DOHH2 (cell line): ENCODE data around the gene PI16.

Experiments used
- H3F3A ChIP-seq: fragments of 200-600 bp; sonication (generic), shearing (Covaris generic); 2 replicates; pipeline ENCODE4 v1.6.0; 2016; ENCODE audit warnings: antibody characterized with exemption, mild to moderate bottlenecking; ENCODE audit not compliant: control insufficient read depth, insufficient read depth
- H3K27ac ChIP-seq: fragments of 200-600 bp; sonication (generic); 2 replicates; pipeline ENCODE4 v1.5.1; 2014; ENCODE audit warnings: low read depth, mild to moderate bottlenecking, low read length, moderate library complexity
- H3K27me3 ChIP-seq: fragments of 200-600 bp; sonication (generic); 2 replicates; pipeline ENCODE4 v1.6.1; 2014; ENCODE audit warnings: mild to moderate bottlenecking, low read length, mixed read lengths; ENCODE audit not compliant: control insufficient read depth
- H3K36me3 ChIP-seq: fragments of 200-600 bp; sonication (generic); 2 replicates; pipeline ENCODE4 v1.6.1; 2014; ENCODE audit warnings: mild to moderate bottlenecking, low read length, moderate library complexity, mixed read lengths; ENCODE audit not compliant: control insufficient read depth
- H3K4me1 ChIP-seq: fragments of 200-600 bp; sonication (generic); 2 replicates; pipeline ENCODE4 v1.6.1; 2014; ENCODE audit warnings: mild to moderate bottlenecking, low read length, mixed read lengths; ENCODE audit not compliant: control insufficient read depth
- H3K4me2 ChIP-seq: fragments of 200-600 bp; sonication (generic); 2 replicates; pipeline ENCODE4 v1.6.0; 2014; ENCODE audit warnings: mild to moderate bottlenecking, low read length, moderate library complexity
- H3K4me3 ChIP-seq: fragments of 200-600 bp; sonication (generic); 2 replicates; pipeline ENCODE4 v1.5.1; 2014; ENCODE audit warnings: mild to moderate bottlenecking, low read length, mixed read lengths
- H3K79me2 ChIP-seq: fragments of 200-600 bp; sonication (generic); 2 replicates; pipeline ENCODE4 v1.6.1; 2014; ENCODE audit warnings: mild to moderate bottlenecking, low read length, mixed read lengths; ENCODE audit not compliant: control insufficient read depth
- H3K9me2 ChIP-seq: fragments of 200-600 bp; sonication (generic); replicated peaks from 2 replicates; pipeline ENCODE4 v1.6.1; 2014; ENCODE audit warnings: mild to moderate bottlenecking, low read length, mixed read lengths; ENCODE audit not compliant: control insufficient read depth
- H3K9me3 ChIP-seq: fragments of 200-600 bp; sonication (generic); 2 replicates; pipeline ENCODE4 v1.6.1; 2014; ENCODE audit warnings: antibody characterized with exemption, low read length, mixed read lengths; ENCODE audit not compliant: control insufficient read depth, insufficient read depth
- H4K20me1 ChIP-seq: fragments of 200-600 bp; sonication (generic); 2 replicates; pipeline ENCODE4 v1.6.0; 2014; ENCODE audit warnings: low read depth, mild to moderate bottlenecking, antibody characterized with exemption, low read length, moderate library complexity; ENCODE audit not compliant: control insufficient read depth, insufficient read depth
- CTCF ChIP-seq: fragments of 200-600 bp; sonication (generic); IDR thresholded peaks from one replicate; pipeline ENCODE4 v1.5.1; 2014; ENCODE audit warnings: antibody characterized with exemption, mild to moderate bottlenecking, low read depth, low read length; ENCODE audit not compliant: poor library complexity, severe bottlenecking
- EZH2phosphoT487 ChIP-seq: fragments of 200-600 bp; sonication (generic); IDR thresholded peaks from 2 replicates; pipeline ENCODE4 v1.6.1; 2017; ENCODE audit warnings: borderline replicate concordance, mild to moderate bottlenecking, antibody characterized with exemption, low read length, moderate library complexity, mixed read lengths

Gene PI16

GRCh38 chr6:36929607-36930006, 24.9 kb upstream of the PI16 start:
- Histone ChIP-seq H3K27me3 (no peaks in the 10 kb centered on the region), H3K4me1 (no peaks in the 10 kb centered on the region), H4K20me1 (no peaks in the 10 kb centered on the region; the same call in 1 of the 2 replicates), H3K4me3 (no peak overlapping the region), H3K79me2 (no peaks in the 10 kb centered on the region), H3F3A (no peaks in the 10 kb centered on the region), H3K27ac (no peak overlapping the region), H3K36me3 (no peaks in the 10 kb centered on the region), H3K9me2 (no peaks in the 10 kb centered on the region), H3K9me3 (no peaks in the 10 kb centered on the region), H3K4me2 (no peak overlapping the region)
- no peak for TF ChIP-seq CTCF
- no peak for TF ChIP-seq EZH2phosphoT487

- Histone ChIP-seq H3F3A (no peaks in the 10 kb centered on the region), H3K36me3 (no peaks in the 10 kb centered on the region), H3K27me3 (peaks cover 7% of the 10 kb centered on the region), H3K9me3 (no peaks in the 10 kb centered on the region), H4K20me1 (no peaks in the 10 kb centered on the region), H3K4me2 (no peak overlapping the region), H3K27ac (no peak overlapping the region), H3K4me1 (no peaks in the 10 kb centered on the region), H3K4me3 (no peak overlapping the region), H3K79me2 (no peaks in the 10 kb centered on the region), H3K9me2 (no peaks in the 10 kb centered on the region)
- no peak for TF ChIP-seq CTCF
- no peak for TF ChIP-seq EZH2phosphoT487
Measured at GRCh38 chr6:36930483-36930882, 24.1 kb upstream of the PI16 start.

- H3K4me1 ChIP-seq: no peaks in the 10 kb centered on the region
- TF ChIP-seq EZH2phosphoT487 (no peak), CTCF (no peak)
- no peak overlapping the region for H3K4me3 ChIP-seq
- no peak overlapping the region for H3K4me2 ChIP-seq
- H3F3A ChIP-seq: no peaks in the 10 kb centered on the region
- no peaks in the 10 kb centered on the region for H3K79me2 ChIP-seq
- no peak overlapping the region for H3K27ac ChIP-seq
- no peaks in the 10 kb centered on the region for H3K36me3 ChIP-seq
- no peaks in the 10 kb centered on the region for H3K9me3 ChIP-seq
- H4K20me1 ChIP-seq: no peaks in the 10 kb centered on the region
- peaks cover 10% of the 10 kb centered on the region for H3K27me3 ChIP-seq
- no peaks in the 10 kb centered on the region for H3K9me2 ChIP-seq
Measured at GRCh38 chr6:36933102-36933501, 21.4 kb upstream of the PI16 start.

- no peak for TF ChIP-seq CTCF
- TF ChIP-seq EZH2phosphoT487: no peak
- Histone ChIP-seq H3K4me3 (no peak overlapping the region), H4K20me1 (no peaks in the 10 kb centered on the region), H3K27ac (no peak overlapping the region), H3K9me3 (no peaks in the 10 kb centered on the region), H3K9me2 (no peaks in the 10 kb centered on the region), H3K36me3 (no peaks in the 10 kb centered on the region), H3K4me1 (no peaks in the 10 kb centered on the region), H3K27me3 (peaks cover 10% of the 10 kb centered on the region), H3F3A (no peaks in the 10 kb centered on the region), H3K79me2 (no peaks in the 10 kb centered on the region), H3K4me2 (no peak overlapping the region)
Measured at GRCh38 chr6:36933519-36933918, 21.0 kb upstream of the PI16 start.
